ENCODE data around the gene NODAL.

- TF ChIP-seq EZH2phosphoT487 (IDR thresholded peaks at IDR 0.05; ENCODE audit: unreplicated experiment) (no peak), EZH2 (IDR thresholded peaks at IDR 0.05; ENCODE audit: low read depth, unreplicated experiment) (no peak), STAT1 (IDR thresholded peaks at IDR 0.05; ENCODE audit: unreplicated experiment) (no peak), POLR2AphosphoS5 (IDR thresholded peaks at IDR 0.05; ENCODE audit: low read depth) (no peak), REST (IDR thresholded peaks at IDR 0.05; ENCODE audit: unreplicated experiment) (no peak), ETS1 (IDR thresholded peaks at IDR 0.05) (no peak), ZNF114 (CRISPR knock-in tag; IDR thresholded peaks at IDR 0.05) (no peak), NANOG (IDR thresholded peaks at IDR 0.05; ENCODE audit: borderline replicate concordance) (no peak)
- TF ChIP-seq, protein P1, sequence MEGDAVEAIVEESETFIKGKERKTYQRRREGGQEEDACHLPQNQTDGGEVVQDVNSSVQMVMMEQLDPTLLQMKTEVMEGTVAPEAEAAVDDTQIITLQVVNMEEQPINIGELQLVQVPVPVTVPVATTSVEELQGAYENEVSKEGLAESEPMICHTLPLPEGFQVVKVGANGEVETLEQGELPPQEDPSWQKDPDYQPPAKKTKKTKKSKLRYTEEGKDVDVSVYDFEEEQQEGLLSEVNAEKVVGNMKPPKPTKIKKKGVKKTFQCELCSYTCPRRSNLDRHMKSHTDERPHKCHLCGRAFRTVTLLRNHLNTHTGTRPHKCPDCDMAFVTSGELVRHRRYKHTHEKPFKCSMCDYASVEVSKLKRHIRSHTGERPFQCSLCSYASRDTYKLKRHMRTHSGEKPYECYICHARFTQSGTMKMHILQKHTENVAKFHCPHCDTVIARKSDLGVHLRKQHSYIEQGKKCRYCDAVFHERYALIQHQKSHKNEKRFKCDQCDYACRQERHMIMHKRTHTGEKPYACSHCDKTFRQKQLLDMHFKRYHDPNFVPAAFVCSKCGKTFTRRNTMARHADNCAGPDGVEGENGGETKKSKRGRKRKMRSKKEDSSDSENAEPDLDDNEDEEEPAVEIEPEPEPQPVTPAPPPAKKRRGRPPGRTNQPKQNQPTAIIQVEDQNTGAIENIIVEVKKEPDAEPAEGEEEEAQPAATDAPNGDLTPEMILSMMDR (conservative IDR thresholded peaks at IDR 0.05; ENCODE audit: low read depth in 2 of 2): peak; percentile 27 to 53; a peak in 2 of 4 replicates
Measured at GRCh38 chr10:70437721-70438120, 3.8 kb downstream of the NODAL start.

All from GM23338 (cell line).